ENCODE data around the gene MPG.
"Not testable (repeated sequence)": the region's sequence is repeated elsewhere in the genome, so short reads cannot be mapped to it uniquely, and the experiment has no call there.

The MPG gene

GRCh38 chr16:123558-124350 is 45.7 kb downstream of the MPG start:
- not testable (repeated sequence) for H3K27ac Mint-ChIP-seq, ATAC-seq, H3K27me3 Mint-ChIP-seq, H3K4me1 Mint-ChIP-seq, H3K9me3 Mint-ChIP-seq, H3K4me3 Mint-ChIP-seq
- peaks cover 15% of the 10 kb centered on the region for H3K36me3 Mint-ChIP-seq

DNA sequence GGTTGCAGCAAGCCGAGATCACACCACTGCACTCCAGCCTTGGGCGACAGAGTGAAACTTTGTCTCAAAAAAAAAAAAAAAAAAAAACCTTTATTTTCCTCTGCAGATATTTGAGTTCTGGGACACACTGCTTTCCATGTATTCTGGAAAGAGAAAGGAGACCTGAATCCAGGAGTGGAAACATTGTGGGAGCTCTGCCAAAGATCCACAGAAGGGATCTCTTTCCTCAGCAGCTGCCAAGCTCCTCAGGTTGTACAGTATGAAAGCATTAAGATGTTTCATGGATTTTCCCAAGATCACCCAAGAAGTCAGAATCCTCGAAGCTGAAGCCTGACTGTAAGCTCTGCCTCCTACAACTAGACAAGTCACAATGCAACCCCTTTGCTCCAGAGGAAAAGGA is 47.0 kb downstream of the MPG start:
- Mint-ChIP-seq H3K36me3 (peaks cover 15% of the 10 kb centered on the region), H3K4me1 (no peaks in the 10 kb centered on the region), H3K27me3 (no peaks in the 10 kb centered on the region), H3K27ac (no peak overlapping the region), H3K4me3 (no peak overlapping the region), H3K9me3 (no peaks in the 10 kb centered on the region)
- ATAC-seq, result no peak

- ATAC-seq, result no peak
- Mint-ChIP-seq H3K27ac (no peak overlapping the region), H3K9me3 (no peaks in the 10 kb centered on the region)
Observed at GRCh38 chr16:129075-129474, 51.0 kb downstream of the MPG start.

GRCh38 chr16:130533-131173 is 52.6 kb downstream of the MPG start:
- H3K9me3 Mint-ChIP-seq, result no peaks in the 10 kb centered on the region
- H3K27me3 Mint-ChIP-seq, result no peaks in the 10 kb centered on the region
- no peak for ATAC-seq
- no peak overlapping the region for H3K4me3 Mint-ChIP-seq
- peaks cover 28% of the 10 kb centered on the region for H3K4me1 Mint-ChIP-seq
- peaks cover 15% of the 10 kb centered on the region for H3K36me3 Mint-ChIP-seq
- no peak overlapping the region for H3K27ac Mint-ChIP-seq

More at GRCh38 chr16:129075-129474, 51.0 kb downstream of the MPG start:
- Mint-ChIP-seq H3K36me3 (peaks cover 12% of the 10 kb centered on the region), H3K27me3 (no peaks in the 10 kb centered on the region), H3K4me1 (peaks cover 19% of the 10 kb centered on the region), H3K4me3 (no peak overlapping the region)

GRCh38 chr16:132120-132519 is 54.1 kb downstream of the MPG start:
- H3K36me3 Mint-ChIP-seq, result peaks cover 12% of the 10 kb centered on the region
- peaks cover 35% of the 10 kb centered on the region for H3K4me1 Mint-ChIP-seq
- H3K4me3 Mint-ChIP-seq, result no peak overlapping the region
- H3K9me3 Mint-ChIP-seq, result no peaks in the 10 kb centered on the region
- no peaks in the 10 kb centered on the region for H3K27me3 Mint-ChIP-seq
- ATAC-seq, result no peak
- no peak overlapping the region for H3K27ac Mint-ChIP-seq

DNA sequence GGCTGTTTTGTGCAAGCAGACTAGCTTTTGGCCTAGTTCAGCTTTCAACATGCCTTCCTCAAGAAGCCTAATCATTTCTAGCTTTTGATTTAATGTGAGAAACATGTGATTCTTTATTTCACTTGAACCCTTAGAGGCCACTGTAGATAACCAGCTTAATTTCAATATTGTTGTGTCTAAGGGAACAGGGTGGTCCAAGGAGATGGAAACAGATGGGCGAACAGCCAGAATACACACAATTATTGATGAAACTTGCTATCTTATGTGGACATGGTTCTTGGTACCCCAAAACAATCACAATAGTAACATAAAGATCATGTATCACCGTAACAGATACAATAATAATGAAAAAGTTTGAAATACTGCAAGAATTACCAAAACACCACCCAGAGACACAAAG is 55.7 kb downstream of the MPG start:
- H3K27ac Mint-ChIP-seq, result no peak overlapping the region
- ATAC-seq, result no peak
- H3K9me3 Mint-ChIP-seq, result no peaks in the 10 kb centered on the region
- no peak overlapping the region for H3K4me3 Mint-ChIP-seq
- H3K4me1 Mint-ChIP-seq, result peaks cover 40% of the 10 kb centered on the region
- H3K27me3 Mint-ChIP-seq, result no peaks in the 10 kb centered on the region
- H3K36me3 Mint-ChIP-seq, result peaks cover 12% of the 10 kb centered on the region

Data from stimulated activated memory B cell treated with anti-CD40 and anti-IgM and Interleukin-4, amounts not matched to agents 10 μg/mL and 1 μg/mL and 100 μg/mL, for 72 hours (primary cell).